Activated CD4-positive, CD25-positive, alpha-beta regulatory T cell (primary cell): ENCODE data around the gene YEATS4.

Experiments used
- DNase-seq, 4 experiments: peaks; one replicate each; lab custom pipeline; 2025; lab: John Stamatoyannopoulos, UW

YEATS4 gene

DNA sequence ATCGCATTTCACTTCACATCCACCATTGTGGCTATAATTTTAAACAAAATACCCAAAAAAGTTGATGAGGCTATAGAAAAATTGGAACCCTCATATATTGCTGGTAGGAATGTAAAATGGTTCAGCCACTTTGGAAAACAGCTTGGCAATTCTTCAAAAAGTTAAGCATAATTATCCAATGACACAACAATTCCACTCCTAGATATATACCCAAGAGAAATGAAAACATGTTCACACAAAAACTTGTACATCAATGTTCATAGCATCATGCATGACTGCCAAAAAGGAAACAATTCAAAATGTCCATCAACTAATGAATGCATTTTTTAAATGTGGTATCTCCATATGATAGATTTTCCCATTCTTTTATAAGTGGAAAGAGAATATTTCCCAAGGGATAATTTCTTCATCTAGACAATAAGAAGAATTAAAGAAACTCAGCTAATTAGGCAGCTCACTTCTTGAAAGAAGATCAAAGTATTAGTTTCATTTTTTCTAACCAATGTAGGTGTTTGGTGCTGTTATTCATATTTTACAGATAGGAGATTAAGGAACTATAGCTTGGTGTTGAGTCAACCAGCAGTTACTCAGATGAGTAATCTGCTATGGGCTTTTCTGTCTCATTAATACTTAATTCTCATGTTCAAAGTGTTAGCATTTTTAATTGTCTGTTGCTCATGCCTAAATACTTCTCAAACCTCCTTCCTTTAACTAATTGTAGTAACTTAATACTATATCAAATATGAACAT lies 32.8 kb downstream of the YEATS4 start:
- DNase-seq, result no peak

GRCh38 chr12:69396041-69396440 lies 36.5 kb downstream of the YEATS4 start:
- DNase-seq, result no peak

DNA sequence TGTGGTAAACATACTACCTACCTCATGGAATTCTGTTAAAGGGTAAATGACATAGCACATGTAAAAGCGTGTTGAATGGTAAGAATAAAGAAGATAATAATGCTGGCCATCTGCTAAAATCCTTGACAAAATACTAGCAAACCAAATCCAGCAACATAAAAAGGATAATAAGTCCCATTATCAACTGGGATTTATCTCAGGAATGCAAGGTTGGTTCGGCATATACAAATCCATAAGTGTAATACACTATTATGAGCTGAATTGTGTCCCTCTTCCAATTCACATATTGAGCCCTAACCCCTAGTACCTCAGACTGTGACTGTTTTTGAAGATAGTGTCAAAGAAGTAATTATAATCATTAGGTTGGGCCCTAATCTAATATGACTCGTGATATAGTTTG lies 37.4 kb downstream of the YEATS4 start:
- DNase-seq, result no peak

- no peak for DNase-seq
These were observed 38.4 kb downstream of the YEATS4 start for GRCh38 chr12:69397978-69398377.

DNA sequence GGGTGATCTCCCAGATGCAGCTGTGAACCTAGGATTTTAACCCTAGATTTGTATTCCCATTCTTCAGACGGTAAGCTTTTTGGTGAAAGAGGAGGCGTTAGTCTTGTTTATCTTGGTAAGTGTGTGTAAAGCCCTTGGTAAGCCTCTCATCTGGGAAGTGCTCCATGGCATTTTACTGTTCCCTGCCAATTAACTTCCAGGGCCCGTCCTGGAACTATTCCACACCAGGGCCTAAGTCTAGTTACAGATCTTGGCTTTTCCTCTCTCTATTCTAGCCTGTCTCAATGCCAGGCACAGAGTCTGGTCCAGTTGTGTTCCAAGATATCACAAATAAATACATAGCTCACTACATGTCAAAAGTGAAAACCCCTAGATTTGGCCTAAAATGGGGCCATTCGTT lies 42.4 kb downstream of the YEATS4 start:
- no peak for DNase-seq

GRCh38 chr12:69404851-69405565 lies 45.5 kb downstream of the YEATS4 start:
- no peak for DNase-seq

- no peak for DNase-seq
These were observed 46.0 kb downstream of the YEATS4 start for GRCh38 chr12:69405566-69405865.

GRCh38 chr12:69406217-69406616 lies 46.7 kb downstream of the YEATS4 start:
- DNase-seq, result no peak

GRCh38 chr12:69410571-69410970 lies 51.0 kb downstream of the YEATS4 start:
- DNase-seq, result no peak

DNA sequence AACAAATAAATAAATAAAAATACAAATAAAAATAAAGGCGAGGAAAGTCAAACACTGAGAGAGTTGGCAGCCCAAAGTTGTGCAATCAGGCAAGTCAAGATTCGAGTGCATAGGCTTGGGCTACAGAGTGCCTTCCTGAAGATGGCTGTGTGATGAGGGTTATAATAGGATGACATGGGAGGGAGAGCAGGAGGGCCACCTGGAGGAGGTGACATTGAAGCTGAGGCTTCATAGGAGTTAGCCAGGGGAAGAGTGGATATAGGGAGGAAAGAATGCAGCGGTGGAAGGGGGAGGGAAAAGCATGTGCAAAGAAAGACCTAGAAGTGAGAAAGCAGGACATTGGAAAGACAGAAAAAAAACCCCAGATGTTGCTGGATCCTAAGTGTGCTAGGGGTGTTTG lies 53.1 kb downstream of the YEATS4 start:
- no peak for DNase-seq

DNA sequence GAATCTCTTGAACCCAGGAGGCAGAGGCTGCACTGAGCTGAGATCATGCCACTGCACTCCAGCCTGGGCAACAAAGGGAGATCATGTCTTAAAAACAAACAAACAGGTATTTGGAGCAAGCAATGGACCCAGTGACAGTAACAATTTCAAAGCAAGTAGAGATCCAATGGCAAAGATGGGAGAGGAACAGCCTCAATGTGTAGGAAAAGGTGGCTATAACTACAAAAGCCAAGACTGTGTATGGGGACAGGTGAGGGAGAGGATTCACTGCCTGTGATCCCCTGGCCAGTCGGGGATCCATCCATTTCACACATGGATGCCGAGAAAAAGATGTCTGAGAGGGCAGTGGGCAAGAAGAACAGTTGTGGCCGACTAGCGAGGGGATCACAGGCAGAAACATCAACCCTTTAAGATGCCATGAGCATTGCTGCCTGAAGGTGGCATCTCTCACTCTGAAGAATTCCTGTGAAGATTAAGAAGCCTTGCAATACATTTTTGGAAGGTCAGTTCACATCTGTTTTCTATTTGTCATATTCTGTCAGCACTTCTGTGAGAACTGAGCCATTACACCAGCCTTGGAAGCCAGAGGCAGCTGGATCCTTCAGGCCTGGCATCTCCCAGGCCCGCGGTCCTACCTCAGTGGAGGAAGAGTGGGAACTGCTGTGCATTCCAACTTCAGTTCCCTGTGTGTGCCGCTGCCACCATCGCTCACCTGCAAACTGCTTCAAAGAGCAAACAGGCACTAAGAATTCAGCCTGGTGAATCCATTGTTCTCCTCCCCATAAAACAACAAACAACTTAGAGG lies 56.1 kb downstream of the YEATS4 start:
- no peak for DNase-seq

DNA sequence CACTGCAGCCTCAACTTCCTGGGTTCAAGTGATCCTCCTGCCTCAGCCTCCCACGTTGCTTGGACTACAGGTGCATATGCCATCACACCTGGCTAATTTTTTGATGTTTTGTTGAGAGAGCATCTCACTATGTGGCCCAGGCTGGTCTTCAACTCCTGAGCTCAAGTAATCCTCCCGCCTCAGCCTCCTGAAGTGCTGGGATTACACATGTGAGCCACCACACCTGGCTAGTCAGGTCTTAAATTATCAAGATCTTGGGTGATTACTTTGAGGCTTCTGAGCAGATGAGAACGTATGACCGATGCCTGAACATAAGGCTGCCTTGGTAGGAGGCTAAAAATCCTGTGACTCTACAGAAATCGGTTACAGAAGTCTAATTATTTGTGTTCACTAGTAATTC lies 57.7 kb downstream of the YEATS4 start:
- no peak for DNase-seq

DNA sequence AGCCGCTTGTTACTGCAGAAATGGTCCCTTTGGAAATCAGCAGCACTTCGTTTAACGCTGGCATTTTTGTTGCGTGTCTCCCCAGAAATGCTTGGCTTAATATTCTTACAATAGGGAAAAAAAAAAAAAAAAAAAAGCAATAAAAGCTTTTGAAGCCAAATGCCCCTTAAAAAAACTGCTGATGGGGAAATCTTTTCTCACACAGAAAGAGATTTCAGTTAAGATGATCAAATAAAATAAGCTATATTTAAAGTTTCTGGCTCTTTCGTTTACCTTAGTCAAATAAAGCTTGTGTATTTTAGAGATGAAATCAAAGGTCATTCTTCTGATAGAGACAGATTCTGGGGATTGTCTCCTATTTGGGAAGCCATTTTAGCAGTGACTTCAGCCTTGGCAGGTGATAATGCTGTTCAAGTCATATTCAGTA lies 58.2 kb downstream of the YEATS4 start:
- no peak for DNase-seq

- no peak for DNase-seq
These were observed 60.2 kb downstream of the YEATS4 start for GRCh38 chr12:69419701-69420100.

GRCh38 chr12:69421548-69421947 lies 62.0 kb downstream of the YEATS4 start:
- DNase-seq, result no peak

GRCh38 chr12:69423037-69423905 lies 63.7 kb downstream of the YEATS4 start:
- DNase-seq, result no peak

DNA sequence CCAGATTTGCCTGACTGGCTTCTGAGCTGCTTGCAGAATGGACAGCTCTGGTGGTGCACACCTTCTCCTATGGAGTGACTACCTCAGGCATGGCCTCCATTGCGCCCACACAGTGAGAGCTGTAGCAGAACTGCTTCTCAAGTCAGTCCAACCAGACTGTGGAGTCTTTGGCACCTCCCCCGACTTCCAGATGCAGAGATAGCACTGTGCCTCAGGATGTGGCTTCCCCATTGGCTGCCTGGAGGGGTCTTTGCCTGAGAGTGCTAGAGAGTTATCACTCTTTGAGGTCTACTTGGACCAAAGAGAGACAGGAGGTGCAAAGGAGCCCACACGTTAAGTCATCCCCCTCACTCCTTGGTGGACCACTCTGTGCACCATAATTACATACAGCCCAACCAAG lies 65.9 kb downstream of the YEATS4 start:
- DNase-seq, result no peak

DNA sequence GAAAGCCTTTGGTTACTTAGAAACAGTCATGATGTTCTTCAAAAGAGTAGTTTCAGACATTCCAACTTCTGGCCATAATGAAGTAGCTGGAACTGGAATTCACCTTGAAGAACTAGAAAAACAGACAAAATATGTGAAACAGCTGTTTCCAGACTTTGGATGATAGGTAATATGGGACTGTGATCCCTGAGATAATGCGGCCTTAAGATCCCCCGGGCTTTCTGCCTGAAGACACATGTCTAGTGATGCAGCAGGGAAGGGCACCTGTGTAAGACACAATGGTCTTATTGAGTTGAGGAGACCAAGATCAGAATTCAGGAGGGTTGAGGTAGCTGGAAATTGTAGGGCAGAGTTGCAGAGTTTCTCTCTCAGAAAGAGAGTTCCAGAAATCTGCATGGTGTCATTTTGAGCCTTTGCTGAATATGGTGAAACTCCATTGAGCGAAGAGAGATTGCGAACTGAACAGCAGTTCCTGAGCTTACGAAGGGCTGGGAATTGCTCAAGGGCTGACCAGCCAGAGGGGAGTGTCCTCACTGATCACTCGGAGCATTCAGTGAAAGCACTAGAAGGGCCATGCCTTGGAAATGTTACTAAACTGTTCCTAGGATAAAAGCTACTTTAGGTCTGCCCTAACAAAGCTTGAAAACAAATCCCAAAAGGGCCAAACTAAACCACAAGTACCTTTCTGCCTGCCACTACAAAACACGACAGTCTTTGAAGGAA lies 69.0 kb downstream of the YEATS4 start:
- no peak for DNase-seq

DNA sequence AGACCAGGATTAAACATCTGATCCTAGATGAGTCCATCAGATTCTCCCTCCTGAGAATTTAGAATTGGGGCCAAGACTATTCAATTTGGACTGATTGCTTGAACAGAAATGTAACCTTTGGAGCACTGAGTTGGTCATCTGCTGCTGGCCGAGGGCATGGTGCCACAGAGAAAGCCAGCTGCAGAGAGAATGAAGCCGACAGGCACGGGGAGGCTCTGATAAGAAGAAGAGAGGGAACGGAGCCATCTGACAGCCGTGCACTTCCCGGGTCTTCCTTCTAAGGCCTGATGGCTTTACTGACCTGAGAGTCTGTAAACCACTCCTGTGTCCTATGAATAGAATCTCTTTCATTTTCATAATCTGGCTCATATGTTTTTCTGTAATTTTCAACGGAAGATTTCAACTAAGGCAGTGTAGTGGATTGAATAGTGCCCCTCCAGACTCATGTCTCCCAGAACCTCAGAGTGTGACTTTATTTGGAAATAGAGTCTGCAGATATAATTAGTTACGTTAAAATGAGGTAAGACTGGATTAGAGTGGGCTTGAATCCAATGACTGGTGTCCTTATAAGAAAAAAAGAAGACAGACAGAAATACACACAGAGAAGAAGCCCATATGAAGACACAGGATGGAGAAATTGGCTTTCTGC lies 71.5 kb downstream of the YEATS4 start:
- DNase-seq, result no peak

DNA sequence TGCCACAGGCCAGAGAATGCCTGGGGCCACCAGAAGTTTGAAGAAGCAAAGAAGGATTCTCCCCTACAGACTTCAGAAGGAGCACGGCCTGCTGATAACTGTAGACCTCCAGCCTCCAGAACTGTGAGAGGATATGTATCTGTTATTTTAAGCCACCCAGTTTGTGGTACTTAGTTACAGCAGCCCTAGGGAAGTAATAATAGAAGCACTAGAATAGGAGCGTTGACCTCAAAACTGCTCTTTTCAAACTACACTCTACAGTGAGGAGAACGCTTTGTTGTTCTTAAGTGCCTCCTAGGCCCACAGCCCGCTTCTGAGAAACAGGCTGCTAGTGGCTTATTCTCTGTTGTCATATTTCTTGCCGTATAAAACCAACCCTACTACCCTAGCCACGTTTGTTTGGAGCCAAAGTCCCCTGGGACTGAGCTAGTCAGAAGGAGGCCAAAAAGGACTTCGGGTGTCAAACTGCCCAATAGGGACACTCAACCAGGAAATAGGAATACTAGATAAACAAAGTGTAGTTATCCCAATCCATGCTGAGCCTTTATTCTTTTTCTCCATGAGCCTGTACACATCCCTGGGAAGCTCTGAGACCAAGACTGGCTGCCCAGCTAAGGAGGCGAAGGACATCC lies 72.2 kb downstream of the YEATS4 start:
- DNase-seq, result no peak
